AG10803 (cell line): ENCODE measurements around the gene IGDCC3.

ENCODE experiments used
- DNase-seq: peaks from one replicate; pipeline ENCODE4 v3.0.0; 2010; ENCODE audit warnings: low read depth
- H3K4me3 ChIP-seq: 2 replicates; pipeline ENCODE4 v1.5.1; 2011; ENCODE audit warnings: mild to moderate bottlenecking, low read length, control low read depth
- TF ChIP-seq, protein P1 (sequence below): conservative IDR thresholded peaks from 2 replicates; pipeline ENCODE4 v1.5.1; 2011; ENCODE audit warnings: mild to moderate bottlenecking, low read length, control low read depth, inconsistent platforms

IGDCC3 gene

DNA sequence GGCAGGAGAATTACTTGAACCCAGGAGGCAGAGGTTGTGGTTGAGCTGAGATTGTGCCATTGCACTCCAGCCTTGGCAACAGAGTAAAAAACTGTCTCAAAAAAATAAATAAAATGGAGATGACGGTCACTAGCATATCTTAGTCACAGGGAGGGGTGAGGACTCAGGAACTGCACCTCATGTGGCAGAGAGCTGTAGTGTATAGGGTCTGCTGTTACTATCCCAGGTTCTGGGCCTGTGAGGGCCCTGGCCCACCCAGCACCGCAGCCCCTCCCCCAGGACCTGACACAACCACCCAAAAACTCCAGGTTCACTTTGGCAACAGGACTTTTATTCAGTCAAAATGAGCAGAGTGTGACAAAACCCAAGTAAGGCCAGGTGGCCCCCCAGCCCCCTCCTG, 51.0 kb downstream of the IGDCC3 start:
- TF ChIP-seq, protein P1, sequence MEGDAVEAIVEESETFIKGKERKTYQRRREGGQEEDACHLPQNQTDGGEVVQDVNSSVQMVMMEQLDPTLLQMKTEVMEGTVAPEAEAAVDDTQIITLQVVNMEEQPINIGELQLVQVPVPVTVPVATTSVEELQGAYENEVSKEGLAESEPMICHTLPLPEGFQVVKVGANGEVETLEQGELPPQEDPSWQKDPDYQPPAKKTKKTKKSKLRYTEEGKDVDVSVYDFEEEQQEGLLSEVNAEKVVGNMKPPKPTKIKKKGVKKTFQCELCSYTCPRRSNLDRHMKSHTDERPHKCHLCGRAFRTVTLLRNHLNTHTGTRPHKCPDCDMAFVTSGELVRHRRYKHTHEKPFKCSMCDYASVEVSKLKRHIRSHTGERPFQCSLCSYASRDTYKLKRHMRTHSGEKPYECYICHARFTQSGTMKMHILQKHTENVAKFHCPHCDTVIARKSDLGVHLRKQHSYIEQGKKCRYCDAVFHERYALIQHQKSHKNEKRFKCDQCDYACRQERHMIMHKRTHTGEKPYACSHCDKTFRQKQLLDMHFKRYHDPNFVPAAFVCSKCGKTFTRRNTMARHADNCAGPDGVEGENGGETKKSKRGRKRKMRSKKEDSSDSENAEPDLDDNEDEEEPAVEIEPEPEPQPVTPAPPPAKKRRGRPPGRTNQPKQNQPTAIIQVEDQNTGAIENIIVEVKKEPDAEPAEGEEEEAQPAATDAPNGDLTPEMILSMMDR = no peak
- no peak for DNase-seq
- H3K4me3 ChIP-seq = no peak overlapping the region

DNA sequence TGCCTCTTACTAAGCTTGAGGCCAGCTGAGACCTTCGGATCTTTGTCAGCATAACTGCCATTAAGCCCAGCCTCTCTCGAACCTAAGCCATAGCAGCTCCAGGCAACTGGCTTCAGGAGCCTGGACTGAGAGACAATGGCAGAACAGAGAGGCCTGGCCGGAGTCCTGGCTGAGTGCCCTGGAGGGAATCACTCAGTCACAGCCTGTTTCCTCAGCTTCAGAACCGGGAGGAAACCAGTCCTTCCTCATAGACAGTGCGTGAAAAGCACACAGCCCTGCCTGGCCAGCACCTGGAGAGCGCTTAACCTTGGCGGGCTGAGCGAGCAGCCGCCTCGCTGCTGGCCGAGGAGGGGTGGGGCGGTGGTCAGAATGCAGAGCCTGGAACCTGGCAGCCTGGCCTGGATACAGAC, 51.7 kb downstream of the IGDCC3 start:
- TF ChIP-seq, protein P1 = no peak
- H3K4me3 ChIP-seq = no peak overlapping the region
- DNase-seq = no peak

DNA sequence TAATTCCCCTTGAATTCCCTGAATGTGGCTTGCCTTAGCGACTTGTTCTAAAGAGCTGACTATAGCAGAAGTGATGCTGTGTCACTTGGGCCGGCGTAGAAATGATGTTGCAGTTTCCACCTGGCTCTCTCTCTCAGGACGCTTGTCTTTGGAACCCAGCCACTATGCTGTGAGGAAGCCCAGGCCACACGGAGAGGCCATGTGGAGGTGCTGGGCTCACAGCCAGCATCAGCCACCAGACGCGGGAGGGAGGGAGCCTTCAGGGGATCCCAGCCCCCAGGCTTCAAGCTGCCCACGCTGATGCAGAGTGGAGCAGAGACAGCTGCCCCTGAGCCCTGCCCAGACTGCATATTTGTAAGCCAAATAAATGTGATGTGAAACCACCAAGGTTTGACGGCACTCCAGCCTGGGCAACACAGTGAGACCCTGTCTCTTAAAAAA, 54.7 kb downstream of the IGDCC3 start:
- TF ChIP-seq, protein P1 = no peak
- DNase-seq = peak; percentile 25
- H3K4me3 ChIP-seq = no peak overlapping the region

DNA sequence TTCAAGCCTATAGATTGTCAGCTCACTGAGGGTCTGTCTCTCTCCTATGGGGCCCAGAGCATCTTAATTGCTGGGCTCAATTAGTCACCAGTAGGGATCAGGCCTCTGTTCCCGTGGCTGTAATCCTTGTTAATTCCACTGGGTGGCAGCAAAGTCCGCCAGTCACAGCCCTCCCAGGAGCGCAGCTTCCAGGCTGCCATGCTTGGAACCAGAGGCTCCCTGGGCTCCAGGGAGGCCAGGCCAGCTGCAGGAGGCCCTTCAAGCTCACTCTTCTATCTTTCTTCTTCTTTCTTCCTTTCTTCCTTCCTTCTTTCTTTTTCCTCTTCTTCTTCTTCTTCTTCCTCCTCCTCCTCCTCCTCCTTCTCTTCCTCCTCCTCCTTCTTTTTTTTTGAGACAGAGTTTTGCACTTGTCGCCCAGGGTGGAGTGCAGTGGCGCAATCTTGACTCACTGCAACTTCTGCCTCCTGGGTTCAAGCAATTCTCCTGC, 58.9 kb downstream of the IGDCC3 start:
- TF ChIP-seq, protein P1 = peak; percentile 87
- no peak overlapping the region for H3K4me3 ChIP-seq
- DNase-seq = peak; percentile 69

DNA sequence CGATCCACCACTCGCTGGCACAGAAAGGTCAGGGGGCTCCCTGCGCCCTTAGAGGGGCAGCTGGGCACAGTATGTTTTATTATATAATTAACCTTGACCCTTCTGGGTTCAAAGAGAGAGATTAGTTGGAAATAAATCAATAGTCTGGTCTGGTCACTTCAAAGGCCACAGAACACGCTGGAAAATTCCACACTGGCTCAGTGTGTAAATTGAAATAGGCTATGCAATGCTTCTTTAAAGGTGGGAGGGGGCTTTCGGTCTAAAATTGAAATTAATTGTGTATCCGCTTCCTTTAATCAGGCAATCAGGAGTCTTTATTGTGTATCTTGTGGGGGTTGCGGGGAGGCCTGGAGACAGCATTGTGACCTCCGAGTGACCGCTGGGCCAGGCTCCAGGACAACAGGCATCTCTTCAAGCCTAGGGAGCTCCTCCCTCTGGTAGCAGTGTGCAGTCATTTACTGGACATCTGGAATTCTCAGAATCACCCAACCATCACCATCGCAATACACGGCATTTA, 65.3 kb downstream of the IGDCC3 start:
- no peak for DNase-seq
- H3K4me3 ChIP-seq = no peak overlapping the region
- TF ChIP-seq, protein P1 = no peak

DNA sequence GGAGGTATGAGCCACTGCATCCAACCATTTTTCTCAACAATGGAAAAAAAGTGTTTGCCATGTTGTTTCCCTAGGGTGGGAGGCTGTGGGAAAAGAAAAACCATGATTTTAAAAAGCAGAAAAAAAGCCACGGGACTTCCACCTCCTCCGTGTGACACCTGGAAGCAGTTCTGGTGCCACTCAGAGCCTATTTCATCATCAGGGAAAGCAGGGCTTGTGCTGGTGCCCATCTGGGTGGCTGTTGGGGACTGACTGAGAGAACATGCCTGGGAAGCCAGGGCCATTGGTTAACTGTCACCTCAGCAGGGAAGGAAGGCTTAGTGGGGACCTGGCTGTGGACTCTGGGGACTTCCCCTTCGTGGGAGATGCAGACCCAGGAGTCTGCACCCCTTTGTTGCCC, 66.0 kb downstream of the IGDCC3 start:
- TF ChIP-seq, protein P1 = no peak
- no peak for DNase-seq
- no peak overlapping the region for H3K4me3 ChIP-seq

DNA sequence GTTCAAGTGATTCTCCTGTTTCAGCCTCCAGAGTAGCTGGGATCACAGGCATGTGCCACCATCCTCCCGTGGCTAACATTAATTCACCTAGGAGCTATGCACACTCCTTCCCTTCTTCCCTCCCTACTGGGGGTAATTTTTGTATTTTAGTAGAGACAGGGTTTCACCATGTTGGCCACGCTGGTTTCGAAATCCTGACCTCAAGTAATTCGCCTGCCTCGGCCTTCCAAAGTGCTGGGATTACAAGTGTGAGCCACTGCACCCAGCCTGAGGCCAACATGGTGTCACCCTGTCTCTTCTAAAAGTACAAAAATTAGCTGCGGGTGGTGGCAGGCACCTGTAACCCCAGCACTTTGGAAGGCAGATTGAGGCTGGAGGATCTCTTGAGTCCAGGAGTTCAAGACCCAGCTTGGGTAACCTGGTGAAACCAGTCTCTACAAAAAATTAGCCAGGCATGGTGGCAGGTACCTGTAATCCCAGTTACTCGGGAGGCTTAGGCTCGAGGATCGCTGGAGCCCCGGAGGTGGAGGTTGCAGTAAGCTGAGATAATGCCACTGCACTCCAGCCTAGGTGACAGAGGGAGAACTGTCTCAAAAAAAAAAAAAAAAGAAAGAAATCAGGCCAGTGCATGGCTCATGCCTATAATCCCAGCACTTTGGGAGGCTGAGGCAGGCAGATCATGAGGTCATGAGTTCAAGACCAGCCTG, 67.2 kb downstream of the IGDCC3 start:
- DNase-seq = peak; percentile 36
- no peak overlapping the region for H3K4me3 ChIP-seq
- TF ChIP-seq, protein P1 = no peak
